ENCODE data around the gene SLC7A11. TPM values are rescaled to one million over a fixed set of nuclear protein-coding genes. Genes with fewer than 3 reads are reported as not detected.

Gene SLC7A11
- 1 to 10 TPM; 1.1 to 5.7 TPM for total RNA-seq

- Mint-ChIP-seq H3K9me3 (no peaks in the 10 kb centered on the region), H3K4me1 (peaks cover 11% of the 10 kb centered on the region), H3K27ac (peak within 1 kb of the TSS; percentile 90), H3K36me3 (ENCODE audit: low read depth) (peaks cover 4% of the 10 kb centered on the region), H3K27me3 (no peaks in the 10 kb centered on the region), H3K4me3 (peak within 1 kb of the TSS; percentile 86)
- peak; percentile 92 for ATAC-seq (replicated peaks)
Measured at GRCh38 chr4:138242076-138242833, at the start of gene SLC7A11. Gene SLC7A11, minus strand, starts transcription at chr4:138242349. Its CDS starts 280 bp downstream, at chr4:138242069.

DNA sequence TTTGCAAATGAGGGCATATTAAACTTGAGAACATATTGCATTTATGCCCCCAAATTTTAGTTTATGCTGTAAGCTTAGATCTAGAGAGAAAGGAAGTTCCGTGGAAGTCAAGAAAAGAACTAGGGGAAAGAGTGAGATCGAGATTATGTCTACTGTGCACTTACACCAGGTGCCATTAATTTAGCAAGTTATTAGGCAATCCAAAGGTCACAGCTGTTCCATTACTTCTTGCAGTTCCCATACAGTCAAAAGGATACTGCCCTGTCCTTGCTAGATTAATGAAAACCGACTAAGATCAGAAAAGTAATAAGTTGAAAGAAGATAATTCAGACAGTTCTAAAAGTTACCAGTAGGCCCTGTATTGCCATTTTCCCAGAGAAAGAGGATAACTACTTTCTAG lies 49.3 kb upstream of the SLC7A11 start:
- H3K4me1 Mint-ChIP-seq, result no peaks in the 10 kb centered on the region
- H3K36me3 Mint-ChIP-seq (ENCODE audit: low read depth), result no peaks in the 10 kb centered on the region
- no peaks in the 10 kb centered on the region for H3K27me3 Mint-ChIP-seq
- H3K4me3 Mint-ChIP-seq, result no peak overlapping the region
- no peaks in the 10 kb centered on the region for H3K9me3 Mint-ChIP-seq
- H3K27ac Mint-ChIP-seq, result no peak overlapping the region
- no peak for ATAC-seq (replicated peaks)

- Mint-ChIP-seq H3K27ac (no peak overlapping the region), H3K36me3 (ENCODE audit: low read depth) (no peaks in the 10 kb centered on the region)
- no peak for ATAC-seq (replicated peaks)
Measured at GRCh38 chr4:138290805-138291204, 48.7 kb upstream of the SLC7A11 start.

GRCh38 chr4:138279286-138279685 lies 37.1 kb upstream of the SLC7A11 start:
- H3K27ac Mint-ChIP-seq, result no peak overlapping the region
- H3K36me3 Mint-ChIP-seq (ENCODE audit: low read depth), result no peaks in the 10 kb centered on the region
- no peaks in the 10 kb centered on the region for H3K9me3 Mint-ChIP-seq
- H3K4me1 Mint-ChIP-seq, result no peaks in the 10 kb centered on the region
- no peaks in the 10 kb centered on the region for H3K27me3 Mint-ChIP-seq
- H3K4me3 Mint-ChIP-seq, result no peak overlapping the region
- no peak for ATAC-seq (replicated peaks)

More at GRCh38 chr4:138290805-138291204, 48.7 kb upstream of the SLC7A11 start:
- H3K27me3 Mint-ChIP-seq, result no peaks in the 10 kb centered on the region
- H3K4me3 Mint-ChIP-seq, result no peak overlapping the region
- no peaks in the 10 kb centered on the region for H3K9me3 Mint-ChIP-seq
- H3K4me1 Mint-ChIP-seq, result no peaks in the 10 kb centered on the region

DNA sequence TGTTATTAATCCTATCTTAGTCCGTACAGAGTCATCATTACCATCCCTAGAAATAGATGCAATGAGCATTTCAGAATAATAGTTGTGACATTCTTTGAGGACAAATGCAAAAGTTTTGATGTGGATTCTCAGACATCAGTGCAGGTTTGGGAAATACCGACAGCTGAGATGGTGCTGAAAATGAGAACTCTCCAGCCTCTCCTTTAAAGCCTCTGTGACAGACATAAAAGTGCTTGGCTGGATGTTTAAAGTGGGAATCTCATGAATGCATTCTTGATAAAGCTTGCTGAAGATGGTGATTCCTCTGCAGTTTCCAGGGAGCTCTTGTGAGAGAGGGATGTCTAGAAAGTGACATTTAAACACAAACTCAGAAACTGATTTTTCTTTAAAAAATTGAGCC lies 35.0 kb upstream of the SLC7A11 start:
- Mint-ChIP-seq H3K36me3 (ENCODE audit: low read depth) (no peaks in the 10 kb centered on the region), H3K4me1 (no peaks in the 10 kb centered on the region), H3K9me3 (no peaks in the 10 kb centered on the region), H3K27ac (no peak overlapping the region), H3K27me3 (no peaks in the 10 kb centered on the region), H3K4me3 (no peak overlapping the region)
- no peak for ATAC-seq (replicated peaks)

- no peak overlapping the region for H3K27ac Mint-ChIP-seq
- no peak for ATAC-seq (replicated peaks)
- no peaks in the 10 kb centered on the region for H3K36me3 Mint-ChIP-seq (ENCODE audit: low read depth)
- H3K4me1 Mint-ChIP-seq, result no peaks in the 10 kb centered on the region
- H3K9me3 Mint-ChIP-seq, result no peaks in the 10 kb centered on the region
- no peak overlapping the region for H3K4me3 Mint-ChIP-seq
- H3K27me3 Mint-ChIP-seq, result no peaks in the 10 kb centered on the region
Measured at GRCh38 chr4:138275963-138276621, 33.9 kb upstream of the SLC7A11 start.

DNA sequence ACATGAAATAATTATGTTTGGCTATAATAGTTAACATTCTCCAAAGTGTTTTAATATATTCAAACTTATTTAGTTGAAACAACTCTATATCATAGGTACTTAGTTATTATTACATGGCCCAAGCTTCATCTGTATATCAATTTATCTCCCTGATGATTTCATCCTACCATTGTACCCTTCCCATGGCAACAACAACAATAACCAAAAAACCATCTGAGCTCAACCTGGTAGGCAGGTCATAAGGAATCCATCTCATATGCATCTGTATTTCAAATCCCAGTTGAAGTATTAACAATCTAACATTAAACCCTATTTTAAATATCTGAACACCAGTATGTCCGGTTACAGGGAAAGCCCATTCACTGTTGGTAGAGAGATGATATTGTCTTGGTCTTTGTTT lies 33.1 kb upstream of the SLC7A11 start:
- no peaks in the 10 kb centered on the region for H3K36me3 Mint-ChIP-seq (ENCODE audit: low read depth)
- no peaks in the 10 kb centered on the region for H3K4me1 Mint-ChIP-seq
- H3K27me3 Mint-ChIP-seq, result no peaks in the 10 kb centered on the region
- no peak for ATAC-seq (replicated peaks)
- no peak overlapping the region for H3K27ac Mint-ChIP-seq
- H3K9me3 Mint-ChIP-seq, result no peaks in the 10 kb centered on the region
- no peak overlapping the region for H3K4me3 Mint-ChIP-seq

DNA sequence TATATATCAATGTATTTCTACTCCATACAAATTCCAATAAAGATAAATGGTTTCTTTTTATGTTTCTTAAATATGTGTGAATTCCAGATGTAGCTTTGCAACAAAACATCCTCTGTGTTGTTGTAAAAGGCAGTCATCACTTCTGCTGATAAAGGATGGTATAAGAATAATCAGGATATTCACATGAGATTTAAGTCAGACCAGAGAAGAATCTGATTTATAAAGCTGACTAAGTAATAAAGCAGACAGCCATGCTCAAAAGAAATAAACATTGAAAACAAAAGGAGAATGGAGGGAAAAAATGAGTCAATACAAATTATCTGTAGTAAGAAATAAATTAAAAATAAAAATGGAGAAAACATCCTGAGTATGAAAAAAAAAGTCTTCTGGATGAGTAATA lies 27.0 kb upstream of the SLC7A11 start:
- Mint-ChIP-seq H3K4me1 (no peaks in the 10 kb centered on the region), H3K4me3 (no peak overlapping the region), H3K27ac (no peak overlapping the region), H3K27me3 (no peaks in the 10 kb centered on the region), H3K36me3 (ENCODE audit: low read depth) (no peaks in the 10 kb centered on the region), H3K9me3 (no peaks in the 10 kb centered on the region)
- no peak for ATAC-seq (replicated peaks)

GRCh38 chr4:138267835-138268234 lies 25.7 kb upstream of the SLC7A11 start:
- Mint-ChIP-seq H3K9me3 (no peaks in the 10 kb centered on the region), H3K27me3 (no peaks in the 10 kb centered on the region), H3K4me1 (no peaks in the 10 kb centered on the region), H3K27ac (no peak overlapping the region), H3K4me3 (no peak overlapping the region), H3K36me3 (ENCODE audit: low read depth) (no peaks in the 10 kb centered on the region)
- no peak for ATAC-seq (replicated peaks)

DNA sequence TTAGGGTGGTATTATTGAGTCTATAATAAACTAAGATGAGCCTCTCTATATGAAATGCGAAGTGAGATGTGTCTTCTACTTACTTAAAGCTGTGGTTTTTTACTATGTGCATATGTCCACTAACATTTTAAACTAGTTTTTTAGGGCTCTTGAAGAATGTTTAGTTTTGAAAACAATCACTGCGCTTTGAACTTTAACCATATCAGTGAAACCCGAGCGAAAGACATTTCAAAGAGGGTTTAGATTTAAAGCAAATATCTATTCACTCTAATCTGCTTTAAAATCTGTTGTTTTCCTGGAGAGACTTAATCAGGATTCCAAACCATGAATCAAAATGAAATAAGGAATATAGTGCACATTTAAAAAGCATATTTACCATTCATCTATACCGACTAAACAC lies 24.8 kb upstream of the SLC7A11 start:
- no peak overlapping the region for H3K4me3 Mint-ChIP-seq
- no peaks in the 10 kb centered on the region for H3K4me1 Mint-ChIP-seq
- no peak for ATAC-seq (replicated peaks)
- H3K27ac Mint-ChIP-seq, result no peak overlapping the region
- H3K9me3 Mint-ChIP-seq, result no peaks in the 10 kb centered on the region
- no peaks in the 10 kb centered on the region for H3K36me3 Mint-ChIP-seq (ENCODE audit: low read depth)
- H3K27me3 Mint-ChIP-seq, result no peaks in the 10 kb centered on the region

- Mint-ChIP-seq H3K27me3 (no peaks in the 10 kb centered on the region), H3K27ac (no peak overlapping the region)
Measured at GRCh38 chr4:138263247-138263816, 21.2 kb upstream of the SLC7A11 start.

DNA sequence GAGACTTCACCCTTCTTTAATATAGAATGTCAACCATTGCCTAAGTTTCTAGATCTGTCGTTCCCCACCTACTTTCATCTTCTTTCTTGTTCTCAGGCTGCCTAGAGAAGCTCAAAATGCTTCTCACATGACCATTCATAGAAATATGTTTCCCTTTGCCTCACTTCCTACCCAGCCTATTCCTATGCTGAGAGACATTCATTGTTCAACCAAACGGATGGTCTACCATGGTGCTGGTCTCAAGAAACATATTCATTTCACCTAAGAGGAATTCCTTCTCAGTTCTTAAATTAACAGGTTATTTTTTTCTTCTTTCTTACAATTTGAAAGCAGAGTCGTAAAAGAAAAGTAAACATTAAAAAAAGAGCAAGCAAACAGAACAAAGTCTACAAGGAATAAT lies 20.3 kb upstream of the SLC7A11 start:
- H3K4me1 Mint-ChIP-seq, result no peaks in the 10 kb centered on the region
- no peaks in the 10 kb centered on the region for H3K27me3 Mint-ChIP-seq
- no peak for ATAC-seq (replicated peaks)

More at GRCh38 chr4:138263247-138263816, 21.2 kb upstream of the SLC7A11 start:
- Mint-ChIP-seq H3K4me3 (no peak overlapping the region), H3K36me3 (ENCODE audit: low read depth) (no peaks in the 10 kb centered on the region), H3K4me1 (no peaks in the 10 kb centered on the region), H3K9me3 (no peaks in the 10 kb centered on the region)
- ATAC-seq (replicated peaks), result no peak

DNA sequence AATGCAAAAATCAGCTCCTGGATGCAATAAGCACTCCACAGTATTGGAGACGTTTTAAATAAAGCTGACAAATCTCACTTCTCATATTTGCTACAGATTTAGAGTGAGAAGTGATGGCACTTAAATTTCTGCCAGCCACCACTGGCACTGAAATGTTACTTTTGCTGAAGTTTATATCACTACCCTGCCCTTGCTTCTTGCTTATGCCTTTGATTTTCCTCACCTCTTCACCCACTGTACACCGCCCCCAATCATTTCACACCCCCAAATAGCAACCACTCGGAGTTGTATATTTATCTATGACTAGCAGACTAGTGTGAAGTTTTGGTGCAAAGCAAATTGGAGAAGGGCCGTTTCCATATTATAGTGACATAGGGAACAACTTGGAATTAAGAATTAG lies 19.9 kb upstream of the SLC7A11 start:
- Mint-ChIP-seq H3K9me3 (no peaks in the 10 kb centered on the region), H3K4me1 (no peaks in the 10 kb centered on the region), H3K27me3 (no peaks in the 10 kb centered on the region), H3K27ac (no peak overlapping the region), H3K4me3 (no peak overlapping the region), H3K36me3 (ENCODE audit: low read depth) (no peaks in the 10 kb centered on the region)
- no peak for ATAC-seq (replicated peaks)

More for the DNA sequence above, 20.3 kb upstream of the SLC7A11 start:
- Mint-ChIP-seq H3K9me3 (no peaks in the 10 kb centered on the region), H3K36me3 (ENCODE audit: low read depth) (no peaks in the 10 kb centered on the region), H3K27ac (no peak overlapping the region), H3K4me3 (no peak overlapping the region)

- ATAC-seq (replicated peaks), result no peak
- Mint-ChIP-seq H3K27ac (no peak overlapping the region), H3K27me3 (no peaks in the 10 kb centered on the region), H3K9me3 (no peaks in the 10 kb centered on the region), H3K36me3 (ENCODE audit: low read depth) (no peaks in the 10 kb centered on the region), H3K4me3 (no peak overlapping the region), H3K4me1 (no peaks in the 10 kb centered on the region)
Measured at GRCh38 chr4:138259824-138260223, 17.7 kb upstream of the SLC7A11 start.

GRCh38 chr4:138259271-138259670 lies 17.1 kb upstream of the SLC7A11 start:
- Mint-ChIP-seq H3K27ac (no peak overlapping the region), H3K9me3 (no peaks in the 10 kb centered on the region), H3K4me1 (no peaks in the 10 kb centered on the region), H3K4me3 (no peak overlapping the region), H3K27me3 (no peaks in the 10 kb centered on the region), H3K36me3 (ENCODE audit: low read depth) (no peaks in the 10 kb centered on the region)
- ATAC-seq (replicated peaks), result no peak
